ENCODE results near the gene SSPN.

- no peak for TF ChIP-seq CTCF (IDR thresholded peaks at IDR 0.05)
- no peak for TF ChIP-seq POLR2A (IDR thresholded peaks at IDR 0.05)
Observed at GRCh38 chr12:26149968-26150500, 45.3 kb upstream of the SSPN start.
